Fibroblast of lung (primary cell): ENCODE results near the gene GDF11.

Source experiments
- CTCF ChIP-seq, 2 donors: IDR thresholded peaks in 1 of 2; conservative IDR thresholded peaks in 1 of 2; 1 replicate in 1 of 2; 2 replicates in 1 of 2; pipeline ENCODE4 v1.5.1; 2011 to 2012; ENCODE audit warnings: low read length in 2 of 2, control low read depth in 1 of 2, inconsistent platforms in 1 of 2, low read depth in 1 of 2, mild to moderate bottlenecking in 1 of 2
- EZH2 ChIP-seq: IDR thresholded peaks from 2 replicates; pipeline ENCODE4 v1.5.1; 2012; ENCODE audit warnings: low read length, control low read depth, mild to moderate bottlenecking; ENCODE audit errors: missing control alignments

DNA sequence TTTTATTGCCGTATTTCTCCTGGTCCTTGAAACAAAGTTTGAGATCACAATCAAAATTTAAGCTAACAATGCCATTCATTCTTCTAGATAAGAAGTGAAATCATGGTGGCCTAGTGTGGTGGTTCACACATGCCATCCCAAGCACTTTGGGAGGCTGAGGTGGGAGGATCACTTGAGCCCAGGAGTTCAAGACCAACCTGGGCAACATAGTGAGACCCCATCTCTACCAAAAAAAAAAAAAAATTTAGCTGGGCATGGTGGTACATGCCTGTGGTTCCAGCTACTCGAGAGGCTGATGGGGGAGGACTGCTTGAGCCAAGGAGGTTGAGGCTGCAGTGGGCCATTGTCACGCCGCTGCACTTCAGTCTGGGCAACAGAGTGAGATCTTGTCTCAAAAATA, 24.2 kb downstream of the GDF11 start:
- TF ChIP-seq CTCF (conservative IDR thresholded peaks at IDR 0.05 in 1 of 2, IDR thresholded peaks at IDR 0.05 in 1 of 2; ENCODE audit: low read depth in 1 of 2, low read length in 2 of 2) (no peak), EZH2 (no peak)
